ENCODE measurements around the gene HSPA1L. TPM values are rescaled to one million over a fixed set of nuclear protein-coding genes. Genes with fewer than 3 reads are reported as not detected.

Gene HSPA1L
- total and polyA plus RNA-seq, 2 donors (not counting 3 experiments of a cell fraction or from before 2014, with no cell fraction given), result 0.32 to 0.77 TPM

GRCh38 chr6:31777667-31778050 is 37.4 kb downstream of the HSPA1L start:
- dilution Hi-C loops (cut with MboI; ENCODE audit: extremely low pct_ligation_motif_present, low sequenced_read_pairs), result no loop called here
- Histone ChIP-seq H3K27ac (ENCODE audit: insufficient read depth, low read depth, low read length) (no peak overlapping the region), H3K9me3 (replicated peaks; ENCODE audit: control insufficient read depth, insufficient read depth, low read length) (no peaks in the 10 kb centered on the region), H3K4me1 (ENCODE audit: control insufficient read depth, extremely low read depth, insufficient read depth, low read length) (peaks cover 4% of the 10 kb centered on the region), H3K4me2 (ENCODE audit: insufficient read depth, low read length) (no peak overlapping the region), H4K20me1 (replicated peaks; ENCODE audit: control insufficient read depth, extremely low read depth, insufficient read depth, low read length) (no peaks in the 10 kb centered on the region), H3K9me1 (replicated peaks; ENCODE audit: control insufficient read depth, extremely low read depth, insufficient read depth, low read length) (no peaks in the 10 kb centered on the region), H3K27me3 (ENCODE audit: control insufficient read depth in 2 of 2, insufficient read depth in 2 of 2, low read length in 2 of 2) (no peaks in the 10 kb centered on the region), H3K79me2 (ENCODE audit: control insufficient read depth, insufficient read depth, low read length) (no peaks in the 10 kb centered on the region), H3K4me3 (replicated peaks in 1 of 3; ENCODE audit: insufficient read depth in 1 of 3, low read depth in 1 of 3, low read length in 3 of 3) (no peak overlapping the region), H3K36me3 (ENCODE audit: control insufficient read depth in 2 of 2, extremely low read depth in 1 of 2, insufficient read depth in 2 of 2, low read length in 2 of 2) (peaks cover 3 to 31% of the 10 kb centered on the region in 2 experiments), H2AFZ (ENCODE audit: low read depth, low read length) (no peak overlapping the region), H3K9ac (replicated peaks; ENCODE audit: extremely low read depth, insufficient read depth, low read length) (no peak overlapping the region)
- BruUV-seq (replicated peaks), result no TSS peak
- intact Hi-C loops (cut with micrococcal nuclease), result no loop called here
- TF ChIP-seq EZH2 (IDR thresholded peaks at IDR 0.05; ENCODE audit: borderline replicate concordance, low read depth, low read length, severe bottlenecking) (no peak), MYC (IDR thresholded peaks at IDR 0.05; ENCODE audit: low read depth, low read length) (no peak), FOS (IDR thresholded peaks at IDR 0.05; ENCODE audit: borderline replicate concordance, insufficient read depth, low read length) (no peak), MAX (IDR thresholded peaks at IDR 0.05; ENCODE audit: insufficient read depth, insufficient read length) (no peak), POLR2A (IDR thresholded peaks at IDR 0.05; ENCODE audit: low read depth, low read length) (no peak), POLR2AphosphoS5 (IDR thresholded peaks at IDR 0.05; ENCODE audit: insufficient read depth, low read depth, low read length) (no peak), JUN (IDR thresholded peaks at IDR 0.05; ENCODE audit: borderline replicate concordance, insufficient read depth, insufficient read length, low read depth) (no peak), GATA2 (IDR thresholded peaks at IDR 0.05; ENCODE audit: insufficient read depth, insufficient read length, low read depth, low read length) (no peak)
- TF ChIP-seq, protein P1, sequence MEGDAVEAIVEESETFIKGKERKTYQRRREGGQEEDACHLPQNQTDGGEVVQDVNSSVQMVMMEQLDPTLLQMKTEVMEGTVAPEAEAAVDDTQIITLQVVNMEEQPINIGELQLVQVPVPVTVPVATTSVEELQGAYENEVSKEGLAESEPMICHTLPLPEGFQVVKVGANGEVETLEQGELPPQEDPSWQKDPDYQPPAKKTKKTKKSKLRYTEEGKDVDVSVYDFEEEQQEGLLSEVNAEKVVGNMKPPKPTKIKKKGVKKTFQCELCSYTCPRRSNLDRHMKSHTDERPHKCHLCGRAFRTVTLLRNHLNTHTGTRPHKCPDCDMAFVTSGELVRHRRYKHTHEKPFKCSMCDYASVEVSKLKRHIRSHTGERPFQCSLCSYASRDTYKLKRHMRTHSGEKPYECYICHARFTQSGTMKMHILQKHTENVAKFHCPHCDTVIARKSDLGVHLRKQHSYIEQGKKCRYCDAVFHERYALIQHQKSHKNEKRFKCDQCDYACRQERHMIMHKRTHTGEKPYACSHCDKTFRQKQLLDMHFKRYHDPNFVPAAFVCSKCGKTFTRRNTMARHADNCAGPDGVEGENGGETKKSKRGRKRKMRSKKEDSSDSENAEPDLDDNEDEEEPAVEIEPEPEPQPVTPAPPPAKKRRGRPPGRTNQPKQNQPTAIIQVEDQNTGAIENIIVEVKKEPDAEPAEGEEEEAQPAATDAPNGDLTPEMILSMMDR (IDR thresholded peaks at IDR 0.05; ENCODE audit: extremely low read depth in 1 of 2, insufficient read depth in 1 of 2, low read depth in 1 of 2, low read length in 2 of 2), result no peak
- POLR2A ChIA-PET, result interaction anchor here (0.8 kb wide), 1 partner anchor 50 kb away, joined by 3 read pairs; the partner anchor contains the start of gene HSPA1B
- FAIRE-seq (no peak), DNase-seq (ENCODE audit: low read depth, low spot score) (no peak)
- CTCF ChIA-PET, result interaction anchor here (0.7 to 2.0 kb wide), 7 partner anchors 8 to 54 kb away, joined by 3 to 10 read pairs (median 4); partner anchors contain the start of genes HSPA1A and HSPA1L
